Chondrocyte (in vitro differentiated cells): ENCODE measurements around the gene OSER1. TPM values are rescaled to one million over a fixed set of nuclear protein-coding genes. Genes with fewer than 3 reads are reported as not detected.
A peak's percentile ranks its signal among the peaks of the same experiment; 100 is the strongest.

Experiments used
- DNase-seq: peaks from one replicate; pipeline ENCODE4 v3.0.0; 2021; ENCODE audit warnings: mixed read lengths, low spot score
- H3K27ac Mint-ChIP-seq: one replicate; pipeline ENCODE4 v1.8.0; 2021; ENCODE audit warnings: mild to moderate bottlenecking, moderate library complexity, mixed read lengths; ENCODE audit not compliant: unreplicated experiment
- H3K27me3 Mint-ChIP-seq: 2 replicates; pipeline ENCODE4 v1.8.0; 2021; ENCODE audit warnings: low read depth, mixed read lengths
- H3K36me3 Mint-ChIP-seq: 2 replicates; pipeline ENCODE4 v1.8.0; 2021; ENCODE audit warnings: low read depth, mixed read lengths
- H3K4me1 Mint-ChIP-seq: 2 replicates; pipeline ENCODE4 v1.8.0; 2021; ENCODE audit warnings: low read depth, mild to moderate bottlenecking, mixed read lengths
- H3K4me3 Mint-ChIP-seq: one replicate; pipeline ENCODE4 v1.8.0; 2021; ENCODE audit warnings: mild to moderate bottlenecking, moderate library complexity, mixed read lengths; ENCODE audit not compliant: unreplicated experiment
- H3K9me3 Mint-ChIP-seq: 2 replicates; pipeline ENCODE4 v1.8.0; 2021; ENCODE audit warnings: low read depth, mixed read lengths
- total RNA-seq: library from RNA; stranded (reverse); gene quantifications from 3 replicates; pipeline ENCODE4 v1.2.1, GENCODE V29; 2021
- TF ChIP-seq, protein P1 (sequence below): fragments of 200-600 bp; sonication (generic); IDR thresholded peaks from 2 replicates; pipeline ENCODE4 v1.5.0; 2021; ENCODE audit warnings: antibody characterized with exemption, mild to moderate bottlenecking, moderate library complexity

The OSER1 gene
- total RNA-seq, 1 donor from 2014 or later, result 30.3 TPM

DNA sequence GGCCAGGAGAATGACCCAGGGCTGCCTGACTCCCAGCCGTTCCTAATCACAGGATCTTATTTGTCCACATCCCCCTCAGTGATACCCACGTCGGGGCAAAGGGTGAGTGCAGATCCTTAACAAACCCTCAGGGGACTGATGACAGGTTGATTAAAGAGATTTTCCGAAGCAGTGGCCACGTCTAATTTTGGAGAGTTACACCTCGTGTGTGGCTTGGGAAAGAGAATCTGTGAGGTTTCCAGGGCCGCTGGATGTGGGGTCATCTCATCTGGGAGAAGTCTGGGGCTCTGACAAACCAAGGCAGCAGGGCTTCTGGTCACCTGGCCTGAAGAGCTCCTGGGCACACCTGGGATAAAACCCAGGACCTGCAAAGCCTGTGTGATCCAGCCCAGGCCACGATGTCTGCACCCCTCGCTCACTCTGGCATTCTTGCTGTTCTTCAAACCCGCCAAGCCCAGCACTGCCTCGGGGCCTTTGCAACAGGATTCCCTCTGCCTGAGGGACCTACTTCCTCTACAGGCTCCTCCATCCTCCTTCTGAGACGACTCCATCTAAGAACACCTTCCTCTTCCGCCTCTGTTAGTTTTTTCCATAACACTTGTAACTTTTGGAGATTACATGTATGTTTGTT is 28.3 kb downstream of the OSER1 start:
- Mint-ChIP-seq H3K27me3 (no peaks in the 10 kb centered on the region), H3K27ac (peak overlapping the region; percentile 99), H3K36me3 (peaks cover 4% of the 10 kb centered on the region), H3K4me1 (peaks cover 91% of the 10 kb centered on the region), H3K9me3 (no peaks in the 10 kb centered on the region), H3K4me3 (peak overlapping the region; percentile 91)
- TF ChIP-seq, protein P1, sequence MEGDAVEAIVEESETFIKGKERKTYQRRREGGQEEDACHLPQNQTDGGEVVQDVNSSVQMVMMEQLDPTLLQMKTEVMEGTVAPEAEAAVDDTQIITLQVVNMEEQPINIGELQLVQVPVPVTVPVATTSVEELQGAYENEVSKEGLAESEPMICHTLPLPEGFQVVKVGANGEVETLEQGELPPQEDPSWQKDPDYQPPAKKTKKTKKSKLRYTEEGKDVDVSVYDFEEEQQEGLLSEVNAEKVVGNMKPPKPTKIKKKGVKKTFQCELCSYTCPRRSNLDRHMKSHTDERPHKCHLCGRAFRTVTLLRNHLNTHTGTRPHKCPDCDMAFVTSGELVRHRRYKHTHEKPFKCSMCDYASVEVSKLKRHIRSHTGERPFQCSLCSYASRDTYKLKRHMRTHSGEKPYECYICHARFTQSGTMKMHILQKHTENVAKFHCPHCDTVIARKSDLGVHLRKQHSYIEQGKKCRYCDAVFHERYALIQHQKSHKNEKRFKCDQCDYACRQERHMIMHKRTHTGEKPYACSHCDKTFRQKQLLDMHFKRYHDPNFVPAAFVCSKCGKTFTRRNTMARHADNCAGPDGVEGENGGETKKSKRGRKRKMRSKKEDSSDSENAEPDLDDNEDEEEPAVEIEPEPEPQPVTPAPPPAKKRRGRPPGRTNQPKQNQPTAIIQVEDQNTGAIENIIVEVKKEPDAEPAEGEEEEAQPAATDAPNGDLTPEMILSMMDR, result no peak
- DNase-seq, result no peak

DNA sequence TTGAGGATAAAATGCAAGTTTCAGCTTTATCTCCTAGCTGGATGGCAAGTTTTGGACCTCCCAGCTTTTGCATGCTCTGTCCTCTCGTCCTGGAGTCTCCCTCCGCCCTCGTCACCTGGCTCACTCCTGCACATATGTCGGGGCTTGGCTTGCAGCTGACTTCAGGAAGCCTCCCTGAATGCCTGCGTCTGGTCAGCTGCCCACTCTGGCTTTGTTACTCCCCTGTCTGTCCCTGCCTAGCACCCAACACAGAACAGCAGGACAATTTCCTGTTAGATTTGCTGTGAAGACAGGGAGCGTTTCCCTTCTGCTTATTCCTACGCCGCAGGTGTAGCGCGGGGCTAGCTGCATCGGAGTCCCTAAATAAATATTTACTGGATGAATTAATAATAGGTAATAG is 29.0 kb downstream of the OSER1 start:
- Mint-ChIP-seq H3K4me1 (peaks cover 93% of the 10 kb centered on the region), H3K27me3 (no peaks in the 10 kb centered on the region), H3K36me3 (peaks cover 7% of the 10 kb centered on the region), H3K4me3 (peak overlapping the region; percentile 91), H3K27ac (peak overlapping the region; percentile 99), H3K9me3 (no peaks in the 10 kb centered on the region)
- TF ChIP-seq, protein P1, result no peak
- DNase-seq, result no peak

DNA sequence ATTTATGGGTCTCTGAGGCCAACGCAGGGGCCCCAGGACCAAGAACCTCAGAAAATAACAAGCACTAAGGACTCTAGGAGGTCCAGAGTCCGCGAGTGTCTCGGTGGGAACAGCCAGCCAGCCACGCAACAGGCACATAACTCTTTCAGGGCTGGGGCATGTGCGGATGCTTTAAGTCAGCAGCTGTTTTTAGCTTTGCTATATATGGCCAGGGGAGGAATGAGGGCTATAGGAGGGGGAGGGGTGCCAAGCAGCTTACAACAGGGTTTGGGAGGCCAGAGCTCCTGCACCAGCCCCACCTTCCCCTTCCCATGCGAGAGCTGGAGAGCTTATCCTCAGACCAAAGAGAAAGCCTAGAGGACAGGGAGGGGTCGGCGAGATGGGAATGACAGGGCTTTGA is 29.8 kb downstream of the OSER1 start:
- H3K4me1 Mint-ChIP-seq, result peaks cover 89% of the 10 kb centered on the region
- no peaks in the 10 kb centered on the region for H3K9me3 Mint-ChIP-seq
- DNase-seq, result no peak
- peak overlapping the region; percentile 99 for H3K27ac Mint-ChIP-seq
- peak overlapping the region; percentile 91 for H3K4me3 Mint-ChIP-seq
- H3K27me3 Mint-ChIP-seq, result no peaks in the 10 kb centered on the region
- TF ChIP-seq, protein P1, result no peak
- H3K36me3 Mint-ChIP-seq, result peaks cover 10% of the 10 kb centered on the region

DNA sequence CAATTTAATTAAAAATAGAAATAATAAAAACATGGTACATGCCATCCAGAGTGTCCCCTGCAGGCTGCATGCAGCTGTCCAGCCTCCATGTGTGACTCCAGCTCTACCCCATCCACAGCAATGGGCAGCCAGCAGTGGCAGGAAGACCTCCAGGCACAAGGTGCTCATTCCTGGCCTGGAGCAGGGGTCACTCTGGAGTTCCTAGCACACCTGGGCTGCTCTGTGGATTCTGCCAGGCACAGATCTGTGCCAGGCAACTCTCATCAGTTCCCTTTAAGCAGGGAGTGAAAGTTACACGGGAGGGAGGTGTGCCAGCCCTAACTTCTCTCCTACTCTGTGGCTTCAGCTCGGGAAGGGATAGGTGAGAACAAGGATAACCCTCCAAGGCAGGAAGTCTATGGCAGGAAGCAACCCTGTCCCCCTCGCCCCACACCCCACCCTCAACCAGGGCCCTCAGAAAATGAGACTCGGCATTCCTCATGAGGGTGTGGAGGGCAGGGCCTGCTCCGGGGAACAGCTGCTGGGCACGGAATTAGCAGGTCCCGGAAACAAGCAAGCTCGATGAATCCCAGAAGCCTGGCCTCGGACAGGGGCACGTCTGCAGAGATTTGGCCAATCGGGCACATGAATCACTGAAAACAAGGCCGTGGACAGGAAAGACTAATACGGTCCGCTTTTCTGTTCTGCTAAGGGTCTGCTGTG is 33.6 kb downstream of the OSER1 start:
- DNase-seq, result no peak
- Mint-ChIP-seq H3K27me3 (no peaks in the 10 kb centered on the region), H3K4me1 (peaks cover 66% of the 10 kb centered on the region), H3K4me3 (no peak overlapping the region), H3K27ac (peak overlapping the region; percentile 41), H3K36me3 (peaks cover 15% of the 10 kb centered on the region), H3K9me3 (no peaks in the 10 kb centered on the region)
- TF ChIP-seq, protein P1, result no peak

DNA sequence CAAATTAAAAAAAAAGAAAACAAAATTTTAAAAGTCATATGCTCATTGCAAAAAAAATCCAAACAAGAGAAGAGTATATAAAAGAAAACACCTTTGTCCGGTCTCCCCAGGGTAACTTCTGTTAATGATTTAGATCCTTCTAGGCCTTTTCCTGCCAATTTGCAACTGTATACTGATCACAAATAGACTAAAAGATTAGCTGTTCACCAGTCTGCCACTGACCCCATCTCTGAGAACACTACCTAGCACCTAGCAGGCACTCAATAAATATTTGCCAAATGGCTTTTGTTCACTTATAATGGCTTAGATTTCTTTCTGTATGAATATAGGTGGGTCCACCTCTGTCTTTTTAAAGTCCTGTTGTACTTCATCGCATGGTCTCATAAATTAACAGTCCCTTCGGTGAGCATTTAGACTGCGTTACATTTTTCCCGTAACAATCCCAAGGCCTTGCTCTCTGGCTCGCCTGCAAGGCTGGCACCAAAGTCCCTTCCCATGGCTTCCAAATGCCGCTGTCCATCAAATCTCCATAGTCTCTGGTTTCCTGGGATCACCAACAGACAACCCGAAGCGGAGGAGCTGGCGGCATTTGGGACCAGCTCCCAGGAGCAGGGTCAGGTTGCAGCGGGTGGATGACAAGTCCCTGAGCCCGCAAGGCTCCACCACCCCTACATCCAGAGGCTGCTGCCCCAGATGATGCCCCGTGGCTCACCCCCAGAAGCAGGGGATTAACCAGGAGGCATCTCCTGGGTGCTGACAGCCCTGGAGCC is 35.4 kb downstream of the OSER1 start:
- no peak for DNase-seq
- Mint-ChIP-seq H3K4me3 (no peak overlapping the region), H3K36me3 (peaks cover 21% of the 10 kb centered on the region), H3K9me3 (no peaks in the 10 kb centered on the region), H3K27ac (no peak overlapping the region), H3K4me1 (peaks cover 65% of the 10 kb centered on the region), H3K27me3 (no peaks in the 10 kb centered on the region)
- TF ChIP-seq, protein P1, result no peak
